ENCODE data around the gene EDC4.

- no peak for TF ChIP-seq POLR2AphosphoS5 (IDR thresholded peaks at IDR 0.05; ENCODE audit: borderline replicate concordance, low read depth, low read length)
- TF ChIP-seq FOXP2 (optimal IDR thresholded peaks at IDR 0.05; ENCODE audit: control extremely low read depth, extremely low read length, insufficient read depth), result no peak
These were observed 38.6 kb upstream of the EDC4 start for GRCh38 chr16:67834242-67834614.

All from SK-N-MC (cell line).